ENCODE results near the gene LRP1B.
A peak's percentile ranks its signal among the peaks of the same experiment; 100 is the strongest.
"Not testable (repeated sequence)": the region's sequence is repeated elsewhere in the genome, so short reads cannot be mapped to it uniquely, and the experiment has no call there.

Gene LRP1B

GRCh38 chr2:142100139-142100873 lies 30.5 kb downstream of the LRP1B start:
- DNase-seq: peak; percentile 46

GRCh38 chr2:142097711-142098110 lies 33.1 kb downstream of the LRP1B start:
- DNase-seq: no peak

- DNase-seq: no peak
Measured at GRCh38 chr2:142095647-142096046, 35.2 kb downstream of the LRP1B start.

- DNase-seq: no peak
Measured at GRCh38 chr2:142094233-142094632, 36.6 kb downstream of the LRP1B start.

- no peak for DNase-seq
Measured at GRCh38 chr2:142088058-142088568, 42.7 kb downstream of the LRP1B start.

GRCh38 chr2:142087585-142087984 lies 43.2 kb downstream of the LRP1B start:
- DNase-seq: not testable (repeated sequence)

- peak; percentile 20 for DNase-seq
Measured at GRCh38 chr2:142082368-142082767, 48.4 kb downstream of the LRP1B start.

- no peak for DNase-seq
Measured at GRCh38 chr2:142076317-142076716, 54.5 kb downstream of the LRP1B start.

GRCh38 chr2:142075826-142076225 lies 55.0 kb downstream of the LRP1B start:
- DNase-seq: no peak

GRCh38 chr2:142069251-142069888 lies 61.4 kb downstream of the LRP1B start:
- no peak for DNase-seq

GRCh38 chr2:142065700-142066099 lies 65.1 kb downstream of the LRP1B start:
- no peak for DNase-seq

GRCh38 chr2:142065156-142065555 lies 65.7 kb downstream of the LRP1B start:
- no peak for DNase-seq

- DNase-seq: no peak
Measured at GRCh38 chr2:142061733-142062132, 69.1 kb downstream of the LRP1B start.

GRCh38 chr2:142058149-142058548 lies 72.7 kb downstream of the LRP1B start:
- no peak for DNase-seq

GRCh38 chr2:142056784-142057183 lies 74.0 kb downstream of the LRP1B start:
- DNase-seq: no peak

GRCh38 chr2:142052220-142052863 lies 78.5 kb downstream of the LRP1B start:
- DNase-seq: no peak

- no peak for DNase-seq
Measured at GRCh38 chr2:142048581-142048980, 82.2 kb downstream of the LRP1B start.

GRCh38 chr2:142045641-142046040 lies 85.2 kb downstream of the LRP1B start:
- no peak for DNase-seq

- DNase-seq: no peak
Measured at GRCh38 chr2:142044197-142044596, 86.6 kb downstream of the LRP1B start.

GRCh38 chr2:142042536-142043199 lies 88.1 kb downstream of the LRP1B start:
- DNase-seq: no peak

GRCh38 chr2:142041996-142042395 lies 88.8 kb downstream of the LRP1B start:
- DNase-seq: no peak

- DNase-seq: no peak
Measured at GRCh38 chr2:142041105-142041504, 89.7 kb downstream of the LRP1B start.

- no peak for DNase-seq
Measured at GRCh38 chr2:142040556-142040955, 90.3 kb downstream of the LRP1B start.

All from eye (tissue), 1 donor.